ENCODE measurements around the gene MELTF. TPM values are rescaled to one million over a fixed set of nuclear protein-coding genes. Genes with fewer than 3 reads are reported as not detected.

Gene MELTF
- total and polyA plus RNA-seq, 9 of the 15 experiments (the other 6 are each of a cell fraction or from before 2014, with no cell fraction given) = 0.35 to 10.5 (median 4.5) TPM

DNA sequence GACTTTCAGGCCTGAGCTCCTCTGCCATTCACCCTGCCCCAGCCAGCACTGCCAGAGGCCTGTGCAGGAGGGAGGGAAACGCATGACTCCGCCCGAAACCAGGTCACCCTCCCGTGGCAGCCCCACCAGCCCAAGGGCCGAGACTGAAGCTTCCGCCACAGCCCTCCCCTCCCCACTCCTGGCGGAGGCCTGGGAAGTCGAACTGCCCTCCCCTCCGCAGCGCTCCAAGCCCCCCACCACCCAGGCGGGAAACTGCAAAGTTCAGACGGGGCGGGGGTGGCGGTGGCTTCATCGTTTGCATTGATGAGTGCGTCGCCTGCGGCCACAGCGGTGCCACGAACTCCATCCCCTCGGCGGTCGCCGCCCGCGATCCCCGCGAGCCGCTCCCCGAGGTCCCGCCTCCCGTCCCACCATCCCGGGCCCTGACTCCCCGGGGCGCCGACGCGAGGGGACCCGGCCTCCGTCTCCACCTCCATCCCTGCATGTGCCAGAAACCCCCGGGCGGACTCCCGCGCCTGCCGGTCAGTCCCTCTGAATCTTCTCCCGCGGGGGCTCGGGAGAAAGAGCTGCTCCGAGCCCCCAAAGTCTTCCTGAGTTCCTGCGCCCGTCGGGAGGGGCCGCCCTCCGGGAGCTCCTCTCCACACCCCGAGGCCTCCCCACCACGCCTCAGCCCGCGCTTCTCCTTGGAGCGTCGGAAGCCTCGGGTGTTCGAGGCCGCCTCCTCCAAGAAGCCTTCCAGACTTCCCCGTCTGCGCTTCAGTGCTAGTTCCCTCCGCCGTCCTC lies 698 bp downstream of the MELTF start (continued):
- TF ChIP-seq, protein P1, sequence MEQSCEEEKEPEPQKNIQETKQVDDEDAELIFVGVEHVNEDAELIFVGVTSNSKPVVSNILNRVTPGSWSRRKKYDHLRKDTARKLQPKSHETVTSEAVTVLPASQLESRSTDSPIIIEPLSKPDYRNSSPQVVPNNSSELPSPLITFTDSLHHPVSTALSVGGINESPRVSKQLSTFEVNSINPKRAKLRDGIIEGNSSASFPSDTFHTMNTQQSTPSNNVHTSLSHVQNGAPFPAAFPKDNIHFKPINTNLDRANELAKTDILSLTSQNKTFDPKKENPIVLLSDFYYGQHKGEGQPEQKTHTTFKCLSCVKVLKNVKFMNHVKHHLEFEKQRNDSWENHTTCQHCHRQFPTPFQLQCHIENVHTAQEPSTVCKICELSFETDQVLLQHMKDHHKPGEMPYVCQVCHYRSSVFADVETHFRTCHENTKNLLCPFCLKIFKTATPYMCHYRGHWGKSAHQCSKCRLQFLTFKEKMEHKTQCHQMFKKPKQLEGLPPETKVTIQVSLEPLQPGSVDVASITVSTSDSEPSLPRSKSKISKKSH (CRISPR knock-in tag; IDR thresholded peaks at IDR 0.05) = no peak
- TF ChIP-seq ZNF3 (CRISPR knock-in tag; IDR thresholded peaks at IDR 0.05) (no peak), SMAD3 (CRISPR knock-in tag; conservative IDR thresholded peaks at IDR 0.05) (no peak), ZNF263 (CRISPR knock-in tag; IDR thresholded peaks at IDR 0.05; ENCODE audit: borderline replicate concordance) (0 out of 2 replicates have a peak, but pooled peaks have one; percentile 5), ZFP36 (IDR thresholded peaks at IDR 0.05; ENCODE audit: low read depth, low read length, partially characterized antibody) (peak; percentile 100), RAD21 (CRISPR knock-in tag; conservative IDR thresholded peaks at IDR 0.05 in 1 of 2, IDR thresholded peaks at IDR 0.05 in 1 of 2) (no peak), NCOA6 (IDR thresholded peaks at IDR 0.05) (peak; percentile 55; the same call in 1 of the 2 replicates), ZNF584 (CRISPR knock-in tag; IDR thresholded peaks at IDR 0.05; ENCODE audit: low read depth) (no peak), POLR3G (IDR thresholded peaks at IDR 0.05; ENCODE audit: extremely low read depth, insufficient read length, insufficient replicate concordance) (no peak), CREM (IDR thresholded peaks at IDR 0.05; ENCODE audit: low read depth) (0 out of 2 replicates have a peak, but pooled peaks have one; percentile 6), L3MBTL2 (IDR thresholded peaks at IDR 0.05) (peak; percentile 74), ETV5 (CRISPR knock-in tag; IDR thresholded peaks at IDR 0.05; ENCODE audit: low read depth) (no peak), TGIF2 (CRISPR knock-in tag; IDR thresholded peaks at IDR 0.05) (no peak), ZSCAN29 (IDR thresholded peaks at IDR 0.05) (no peak), SREBF1 (IDR thresholded peaks at IDR 0.05; ENCODE audit: borderline replicate concordance, low read depth, low read length) (no peak), ZNF561 (CRISPR knock-in tag; conservative IDR thresholded peaks at IDR 0.05) (no peak), JUN (IDR thresholded peaks at IDR 0.05; ENCODE audit: borderline replicate concordance, low read depth, low read length) (no peak), JUN (CRISPR knock-in tag; IDR thresholded peaks at IDR 0.05; ENCODE audit: borderline replicate concordance) (no peak), POLR3A (IDR thresholded peaks at IDR 0.05; ENCODE audit: borderline replicate concordance, extremely low read depth, insufficient read depth, insufficient read length) (no peak)
- TF ChIP-seq, protein P2, sequence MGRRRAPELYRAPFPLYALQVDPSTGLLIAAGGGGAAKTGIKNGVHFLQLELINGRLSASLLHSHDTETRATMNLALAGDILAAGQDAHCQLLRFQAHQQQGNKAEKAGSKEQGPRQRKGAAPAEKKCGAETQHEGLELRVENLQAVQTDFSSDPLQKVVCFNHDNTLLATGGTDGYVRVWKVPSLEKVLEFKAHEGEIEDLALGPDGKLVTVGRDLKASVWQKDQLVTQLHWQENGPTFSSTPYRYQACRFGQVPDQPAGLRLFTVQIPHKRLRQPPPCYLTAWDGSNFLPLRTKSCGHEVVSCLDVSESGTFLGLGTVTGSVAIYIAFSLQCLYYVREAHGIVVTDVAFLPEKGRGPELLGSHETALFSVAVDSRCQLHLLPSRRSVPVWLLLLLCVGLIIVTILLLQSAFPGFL (CRISPR knock-in tag; IDR thresholded peaks at IDR 0.05) = no peak
- TF ChIP-seq, protein P3, sequence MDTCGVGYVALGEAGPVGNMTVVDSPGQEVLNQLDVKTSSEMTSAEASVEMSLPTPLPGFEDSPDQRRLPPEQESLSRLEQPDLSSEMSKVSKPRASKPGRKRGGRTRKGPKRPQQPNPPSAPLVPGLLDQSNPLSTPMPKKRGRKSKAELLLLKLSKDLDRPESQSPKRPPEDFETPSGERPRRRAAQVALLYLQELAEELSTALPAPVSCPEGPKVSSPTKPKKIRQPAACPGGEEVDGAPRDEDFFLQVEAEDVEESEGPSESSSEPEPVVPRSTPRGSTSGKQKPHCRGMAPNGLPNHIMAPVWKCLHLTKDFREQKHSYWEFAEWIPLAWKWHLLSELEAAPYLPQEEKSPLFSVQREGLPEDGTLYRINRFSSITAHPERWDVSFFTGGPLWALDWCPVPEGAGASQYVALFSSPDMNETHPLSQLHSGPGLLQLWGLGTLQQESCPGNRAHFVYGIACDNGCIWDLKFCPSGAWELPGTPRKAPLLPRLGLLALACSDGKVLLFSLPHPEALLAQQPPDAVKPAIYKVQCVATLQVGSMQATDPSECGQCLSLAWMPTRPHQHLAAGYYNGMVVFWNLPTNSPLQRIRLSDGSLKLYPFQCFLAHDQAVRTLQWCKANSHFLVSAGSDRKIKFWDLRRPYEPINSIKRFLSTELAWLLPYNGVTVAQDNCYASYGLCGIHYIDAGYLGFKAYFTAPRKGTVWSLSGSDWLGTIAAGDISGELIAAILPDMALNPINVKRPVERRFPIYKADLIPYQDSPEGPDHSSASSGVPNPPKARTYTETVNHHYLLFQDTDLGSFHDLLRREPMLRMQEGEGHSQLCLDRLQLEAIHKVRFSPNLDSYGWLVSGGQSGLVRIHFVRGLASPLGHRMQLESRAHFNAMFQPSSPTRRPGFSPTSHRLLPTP (IDR thresholded peaks at IDR 0.05; ENCODE audit: borderline replicate concordance, extremely low read depth, insufficient read length) = peak; percentile 71

Data from K562 (cell line).